PC-3 (cell line): ENCODE measurements around the gene TMOD2. TPM values are rescaled to one million over a fixed set of nuclear protein-coding genes. Genes with fewer than 3 reads are reported as not detected.

Source experiments
- ATAC-seq: fragments of 200-7000 bp; cut with Tn5 transposase; 2 replicates; pipeline ENCODE4 v1.9.1; 2020; ENCODE audit warnings: mild to moderate bottlenecking, moderate library complexity
- BruUV-seq: library from RNA; stranded (reverse); fragments of 400-500 nt; replicated peaks from 2 replicates; lab custom pipeline; 2021; lab: Mats Ljungman, UMichigan
- CTCF ChIA-PET: fragments of 300-600 bp; sonication (Branson Sonifier 250); formaldehyde crosslinking; loops from one replicate; lab custom pipeline; 2022; ENCODE audit warnings: antibody characterized with exemption; lab: Charles Lee
- POLR2A ChIA-PET: fragments of 300-600 bp; sonication (Branson Sonifier 250); formaldehyde crosslinking; loops from one replicate; lab custom pipeline; 2022; ENCODE audit warnings: antibody characterized with exemption; ENCODE audit not compliant: unreplicated experiment; lab: Charles Lee
- DNase-seq: peaks from one replicate; pipeline ENCODE4 v3.0.0-alpha.2; 2015
- H2AFZ ChIP-seq: fragments of 300-600 bp; sonication (generic); 2 replicates; pipeline ENCODE4 v1.6.0; 2016; ENCODE audit warnings: antibody characterized with exemption, low read length
- H3F3A ChIP-seq: fragments of 300-600 bp; sonication (generic); one replicate; pipeline ENCODE4 v1.6.0; 2017; ENCODE audit warnings: antibody characterized with exemption, low read length, control low read depth, mild to moderate bottlenecking; ENCODE audit not compliant: unreplicated experiment
- H3K27ac ChIP-seq: fragments of 300-600 bp; sonication (generic); 2 replicates; pipeline ENCODE4 v1.5.1; 2016; ENCODE audit warnings: mild to moderate bottlenecking, low read length
- H3K27me3 ChIP-seq: fragments of 300-600 bp; sonication (generic); 2 replicates; pipeline ENCODE4 v1.6.1; 2016; ENCODE audit warnings: low read length, mixed read lengths
- H3K36me3 ChIP-seq: fragments of 300-600 bp; sonication (generic); 2 replicates; pipeline ENCODE4 v1.6.1; 2016; ENCODE audit warnings: low read depth, mixed run types, low read length, mixed read lengths
- H3K4me1 ChIP-seq: fragments of 300-600 bp; sonication (generic); 2 replicates; pipeline ENCODE4 v1.5.1; 2016; ENCODE audit warnings: low read length; ENCODE audit not compliant: insufficient read depth
- H3K4me2 ChIP-seq: fragments of 300-600 bp; sonication (generic); 2 replicates; pipeline ENCODE4 v1.6.0; 2016; ENCODE audit warnings: low read length
- H3K4me3 ChIP-seq: fragments of 300-600 bp; sonication (generic); 2 replicates; pipeline ENCODE4 v1.5.1; 2016; ENCODE audit warnings: mild to moderate bottlenecking, low read length, mixed read lengths
- H3K79me2 ChIP-seq: fragments of 300-600 bp; sonication (generic); 2 replicates; pipeline ENCODE4 v1.6.1; 2017; ENCODE audit warnings: low read length, mixed read lengths
- H3K9ac ChIP-seq: fragments of 300-600 bp; sonication (generic); 2 replicates; pipeline ENCODE4 v1.6.0; 2016; ENCODE audit warnings: mild to moderate bottlenecking, low read length
- H3K9me2 ChIP-seq: fragments of 300-600 bp; sonication (generic); replicated peaks from 2 replicates; pipeline ENCODE4 v1.6.1; 2016; ENCODE audit warnings: mixed run types, low read length, mixed read lengths
- H3K9me3 ChIP-seq: fragments of 300-600 bp; sonication (generic); 2 replicates; pipeline ENCODE4 v1.6.1; 2016; ENCODE audit warnings: low read length, mixed read lengths
- H4K20me1 ChIP-seq: fragments of 300-600 bp; sonication (generic); 2 replicates; pipeline ENCODE4 v1.6.1; 2016; ENCODE audit warnings: low read length, mixed read lengths
- CTCF ChIP-seq: fragments of 300-600 bp; sonication (generic); conservative IDR thresholded peaks from 2 replicates; pipeline ENCODE4 v1.5.1; 2017; ENCODE audit warnings: antibody characterized with exemption, low read depth, mild to moderate bottlenecking, low read length
- EZH2 ChIP-seq: fragments of 300-600 bp; sonication (generic); IDR thresholded peaks from one replicate; pipeline ENCODE4 v1.6.1; 2017; ENCODE audit warnings: antibody characterized with exemption, mild to moderate bottlenecking, low read length; ENCODE audit not compliant: unreplicated experiment
- EZH2phosphoT487 ChIP-seq: fragments of 300-600 bp; sonication (generic); IDR thresholded peaks from 2 replicates; pipeline ENCODE4 v1.6.1; 2018; ENCODE audit warnings: mild to moderate bottlenecking, antibody characterized with exemption, low read length, borderline replicate concordance
- intact Hi-C: fragments of 100-400 bp; cut with micrococcal nuclease; formaldehyde crosslinking; loops from 2 replicates; pipeline ENCODE4 v1.9.0; 2023
- total RNA-seq: library from RNA; depleted of rRNA; stranded (reverse); fragments of >200 nt; gene quantifications from 2 replicates; pipeline ENCODE4 v1.2.3, GENCODE V29; 2014

The TMOD2 gene
- total RNA-seq, 1 experiment from 2014 or later: 0.95 TPM

DNA sequence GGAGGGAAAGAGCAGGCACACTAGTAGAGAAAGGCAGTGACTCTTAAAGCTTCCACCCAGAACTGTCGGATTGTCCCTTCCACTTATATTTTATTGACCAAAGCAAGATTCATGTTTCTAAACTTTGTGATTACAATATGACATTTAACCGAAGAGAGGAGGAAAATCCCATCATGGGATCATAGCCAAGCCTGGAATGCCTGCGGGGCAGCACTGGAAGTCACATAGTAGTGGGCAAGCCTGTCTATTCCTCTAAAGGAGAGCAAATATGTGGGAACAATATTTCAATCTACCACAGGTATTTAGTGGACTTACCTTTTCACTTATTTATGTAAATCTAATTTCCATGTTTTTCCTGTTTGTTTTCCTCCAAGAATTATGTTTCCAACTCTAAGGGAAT is 74.3 kb downstream of the TMOD2 start:
- Histone ChIP-seq H3K9ac (no peak overlapping the region), H3K79me2 (peaks cover 12% of the 10 kb centered on the region), H3K27ac (no peak overlapping the region), H4K20me1 (peaks cover 3% of the 10 kb centered on the region; the same call in 1 of the 2 replicates), H3K9me3 (no peaks in the 10 kb centered on the region; the same call in 1 of the 2 replicates), H3K9me2 (no peaks in the 10 kb centered on the region), H3F3A (no peaks in the 10 kb centered on the region), H2AFZ (no peak overlapping the region), H3K4me1 (peaks cover 29% of the 10 kb centered on the region), H3K36me3 (no peaks in the 10 kb centered on the region), H3K27me3 (no peaks in the 10 kb centered on the region), H3K4me3 (no peak overlapping the region), H3K4me2 (peak overlapping the region; percentile 22)
- intact Hi-C loops: no loop called here
- BruUV-seq: no TSS peak
- ChIA-PET CTCF (no interaction called here), POLR2A (no interaction called here)
- TF ChIP-seq CTCF: no peak
- no peak for TF ChIP-seq EZH2phosphoT487
- no peak for TF ChIP-seq EZH2
- DNase-seq (peak; percentile 62), ATAC-seq (no peak)

DNA sequence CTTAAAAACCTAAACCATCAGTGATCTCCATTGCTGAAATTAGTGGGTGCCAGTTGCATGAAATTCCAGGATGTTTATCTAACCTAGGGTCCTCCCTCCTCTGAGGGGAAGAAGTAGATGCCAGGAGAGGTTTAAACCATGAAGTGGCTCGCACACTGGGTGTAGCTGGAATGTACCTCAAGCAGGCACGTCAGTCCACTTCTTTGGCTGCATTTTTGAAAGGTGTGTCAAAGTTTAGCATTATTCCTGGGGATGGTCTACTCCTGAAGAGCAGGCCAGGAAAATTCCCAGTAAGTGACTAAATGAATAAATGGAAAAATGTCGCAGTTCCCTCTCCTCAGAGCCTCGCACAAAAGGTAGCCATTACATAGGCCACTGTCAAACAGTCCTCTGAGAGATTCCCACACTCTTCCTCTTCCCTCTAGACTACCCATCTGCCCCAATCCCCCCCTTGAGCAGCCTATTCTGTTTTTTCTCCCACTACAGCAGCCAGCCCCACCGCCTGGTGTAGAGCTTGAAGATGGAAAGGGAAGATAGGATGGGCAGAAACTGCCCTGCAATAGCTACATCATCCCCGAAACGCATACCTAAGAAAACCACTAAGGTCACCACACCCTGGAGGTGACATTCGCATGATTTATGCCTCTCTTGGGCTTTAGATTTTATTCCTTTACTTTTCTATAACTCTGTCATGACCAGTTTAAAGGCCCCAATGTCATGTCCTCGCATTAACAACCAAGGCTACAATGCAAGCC is 77.4 kb downstream of the TMOD2 start:
- Histone ChIP-seq H3K9me2 (no peaks in the 10 kb centered on the region), H3K27me3 (no peaks in the 10 kb centered on the region), H3K9ac (peak overlapping the region; percentile 93), H3K36me3 (no peaks in the 10 kb centered on the region), H4K20me1 (peaks cover 26% of the 10 kb centered on the region), H3K27ac (peak overlapping the region; percentile 91), H2AFZ (peak overlapping the region; percentile 84), H3K4me1 (peaks cover 48% of the 10 kb centered on the region), H3K4me3 (peak overlapping the region; percentile 98; the same call in 1 of the 2 replicates), H3K9me3 (no peaks in the 10 kb centered on the region), H3K79me2 (peaks cover 43% of the 10 kb centered on the region), H3K4me2 (peak overlapping the region; percentile 91), H3F3A (peaks cover 6% of the 10 kb centered on the region)
- BruUV-seq: TSS peak; percentile 86
- POLR2A ChIA-PET: interaction anchor here (0.6 kb wide), 1 partner anchor 51 kb away, joined by 4 read pairs; no protein-coding TSS in a partner anchor
- TF ChIP-seq EZH2 (no peak), CTCF (no peak)
- CTCF ChIA-PET: no interaction called here
- ATAC-seq (peak; percentile 32), DNase-seq (peak; percentile 88)
- intact Hi-C loops: no loop called here
